ENCODE measurements around the gene TCAF1. TPM values are rescaled to one million over a fixed set of nuclear protein-coding genes. Genes with fewer than 3 reads are reported as not detected.
"Not testable (repeated sequence)": the region's sequence is repeated elsewhere in the genome, so short reads cannot be mapped to it uniquely, and the experiment has no call there.

The TCAF1 gene
- total RNA-seq, 1 donor from 2014 or later, result 12.6 TPM

- H3K9me3 Mint-ChIP-seq; intact Hi-C loops (cut with micrococcal nuclease); H3K27ac Mint-ChIP-seq; H3K4me3 Mint-ChIP-seq; H3K27me3 Mint-ChIP-seq; DNase-seq; H3K36me3 Mint-ChIP-seq (ENCODE audit: low read depth); H3K4me1 Mint-ChIP-seq: not testable (repeated sequence)
Observed at GRCh38 chr7:143821392-143822277, 80.3 kb downstream of the TCAF1 start.

GRCh38 chr7:143817873-143818272 lies 84.1 kb downstream of the TCAF1 start:
- H3K36me3 Mint-ChIP-seq (ENCODE audit: low read depth); H3K4me3 Mint-ChIP-seq; intact Hi-C loops (cut with micrococcal nuclease); H3K4me1 Mint-ChIP-seq; H3K27ac Mint-ChIP-seq; DNase-seq; H3K27me3 Mint-ChIP-seq; H3K9me3 Mint-ChIP-seq: not testable (repeated sequence)

GRCh38 chr7:143816471-143817133 lies 85.4 kb downstream of the TCAF1 start:
- H3K4me1 Mint-ChIP-seq; H3K9me3 Mint-ChIP-seq; H3K27me3 Mint-ChIP-seq; intact Hi-C loops (cut with micrococcal nuclease); H3K27ac Mint-ChIP-seq; DNase-seq; H3K4me3 Mint-ChIP-seq; H3K36me3 Mint-ChIP-seq (ENCODE audit: low read depth): not testable (repeated sequence)

GRCh38 chr7:143810639-143811038 lies 91.3 kb downstream of the TCAF1 start:
- intact Hi-C loops (cut with micrococcal nuclease); H3K27me3 Mint-ChIP-seq; H3K27ac Mint-ChIP-seq; H3K9me3 Mint-ChIP-seq; H3K36me3 Mint-ChIP-seq (ENCODE audit: low read depth); H3K4me3 Mint-ChIP-seq; DNase-seq; H3K4me1 Mint-ChIP-seq: not testable (repeated sequence)

GRCh38 chr7:143806664-143807071 lies 95.3 kb downstream of the TCAF1 start:
- H3K27me3 Mint-ChIP-seq; H3K27ac Mint-ChIP-seq; H3K4me3 Mint-ChIP-seq; H3K36me3 Mint-ChIP-seq (ENCODE audit: low read depth); H3K9me3 Mint-ChIP-seq; H3K4me1 Mint-ChIP-seq; DNase-seq; intact Hi-C loops (cut with micrococcal nuclease): not testable (repeated sequence)

Other genes with a start within 250 kb of the TCAF1 start
- 0.52 and 1.5 TPM in 2 replicates for gene CTAGE6, start 144.5 kb downstream of the TCAF1 start, total RNA-seq
- not detected in 2 replicates for gene OR2F2, start 33.1 kb upstream of the TCAF1 start, total RNA-seq
- not detected in 2 replicates for gene OR2F1, start 52.7 kb upstream of the TCAF1 start, total RNA-seq
- not detected in 2 replicates for gene OR6B1, start 98.1 kb upstream of the TCAF1 start, total RNA-seq
- not detected in 2 replicates for gene OR2A5, start 146.8 kb upstream of the TCAF1 start, total RNA-seq
- not detected in 2 replicates for gene OR2A25, start 167.6 kb upstream of the TCAF1 start, total RNA-seq
- not detected in 2 replicates for gene OR2A12, start 184.1 kb upstream of the TCAF1 start, total RNA-seq
- not detected in 2 replicates for gene OR2A2, start 207.4 kb upstream of the TCAF1 start, total RNA-seq
- gene OR2A14, start 221.0 kb upstream of the TCAF1 start, total RNA-seq, result not detected in 2 replicates